Epithelial cell of proximal tubule (primary cell): Measurements from ENCODE around the gene CEP72. TPM values are rescaled to one million over a fixed set of nuclear protein-coding genes. Genes with fewer than 3 reads are reported as not detected.

Source experiments
- DNase-seq: peaks from one replicate; pipeline ENCODE4 v3.0.0-alpha.2; 2011; ENCODE audit warnings: low read depth
- H3K4me3 ChIP-seq: 2 replicates; pipeline ENCODE4 v1.5.1; 2011; ENCODE audit warnings: low read depth, mild to moderate bottlenecking, low read length
- total RNA-seq: library from RNA; depleted of rRNA; stranded (reverse); fragments of >200 nt; gene quantifications from 2 replicates; pipeline ENCODE4 v1.2.3, GENCODE V29; 2015
- TF ChIP-seq, protein P1 (sequence below): conservative IDR thresholded peaks from 2 replicates; pipeline ENCODE4 v1.5.1; 2012; ENCODE audit warnings: low read depth, mild to moderate bottlenecking, low read length

CEP72 gene
- total RNA-seq, 1 donor from 2014 or later, result 7.6 TPM

DNA sequence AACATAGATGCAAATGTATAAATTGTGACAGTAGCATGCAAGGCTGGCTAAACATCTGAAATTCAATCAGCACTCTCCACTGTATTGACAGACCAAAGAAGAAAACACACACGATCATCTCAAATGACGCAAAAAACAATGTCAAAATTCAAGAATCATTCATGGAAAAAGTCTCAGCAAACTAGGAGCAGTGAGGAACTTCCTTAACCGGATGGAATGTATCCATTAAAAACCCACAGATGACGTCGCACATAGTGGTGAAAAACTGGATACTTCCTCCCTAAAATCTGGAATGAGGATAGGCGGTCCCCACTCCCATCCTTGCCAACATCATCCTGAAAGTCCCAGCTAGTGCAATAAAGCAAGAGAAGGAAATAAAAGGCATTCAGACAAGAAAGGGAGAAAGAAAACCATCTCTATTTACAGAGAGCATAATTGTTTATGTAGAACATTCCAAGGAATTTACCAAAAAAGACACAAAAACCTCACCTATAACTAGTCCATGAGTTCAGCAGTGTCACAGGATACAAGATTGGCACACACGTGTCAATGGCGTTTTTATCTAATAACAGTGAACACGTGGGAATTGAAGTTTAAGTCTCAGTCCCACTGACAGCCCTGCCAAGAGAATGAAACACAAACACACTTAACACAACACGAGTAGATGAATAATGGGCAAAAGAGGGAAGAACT, 14.1 kb upstream of the CEP72 start:
- DNase-seq, result no peak
- TF ChIP-seq, protein P1, sequence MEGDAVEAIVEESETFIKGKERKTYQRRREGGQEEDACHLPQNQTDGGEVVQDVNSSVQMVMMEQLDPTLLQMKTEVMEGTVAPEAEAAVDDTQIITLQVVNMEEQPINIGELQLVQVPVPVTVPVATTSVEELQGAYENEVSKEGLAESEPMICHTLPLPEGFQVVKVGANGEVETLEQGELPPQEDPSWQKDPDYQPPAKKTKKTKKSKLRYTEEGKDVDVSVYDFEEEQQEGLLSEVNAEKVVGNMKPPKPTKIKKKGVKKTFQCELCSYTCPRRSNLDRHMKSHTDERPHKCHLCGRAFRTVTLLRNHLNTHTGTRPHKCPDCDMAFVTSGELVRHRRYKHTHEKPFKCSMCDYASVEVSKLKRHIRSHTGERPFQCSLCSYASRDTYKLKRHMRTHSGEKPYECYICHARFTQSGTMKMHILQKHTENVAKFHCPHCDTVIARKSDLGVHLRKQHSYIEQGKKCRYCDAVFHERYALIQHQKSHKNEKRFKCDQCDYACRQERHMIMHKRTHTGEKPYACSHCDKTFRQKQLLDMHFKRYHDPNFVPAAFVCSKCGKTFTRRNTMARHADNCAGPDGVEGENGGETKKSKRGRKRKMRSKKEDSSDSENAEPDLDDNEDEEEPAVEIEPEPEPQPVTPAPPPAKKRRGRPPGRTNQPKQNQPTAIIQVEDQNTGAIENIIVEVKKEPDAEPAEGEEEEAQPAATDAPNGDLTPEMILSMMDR, result no peak
- no peak overlapping the region for H3K4me3 ChIP-seq

DNA sequence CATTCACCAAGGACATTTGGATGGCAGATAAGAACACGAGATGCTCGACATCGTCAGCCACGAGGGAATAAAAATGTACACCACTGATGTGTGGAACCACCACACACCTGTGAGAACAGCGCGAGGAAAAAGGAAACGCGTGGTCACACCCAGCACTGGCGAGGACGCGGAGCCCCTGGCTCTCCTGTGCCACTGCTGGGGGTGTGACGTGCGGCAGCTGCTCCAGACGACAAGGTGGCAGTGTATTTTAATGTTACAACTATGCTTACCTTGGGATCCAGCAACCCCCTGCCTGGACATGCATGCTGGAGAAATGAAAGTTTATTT, 13.6 kb upstream of the CEP72 start:
- TF ChIP-seq, protein P1, result no peak
- DNase-seq, result no peak
- H3K4me3 ChIP-seq, result no peak overlapping the region

DNA sequence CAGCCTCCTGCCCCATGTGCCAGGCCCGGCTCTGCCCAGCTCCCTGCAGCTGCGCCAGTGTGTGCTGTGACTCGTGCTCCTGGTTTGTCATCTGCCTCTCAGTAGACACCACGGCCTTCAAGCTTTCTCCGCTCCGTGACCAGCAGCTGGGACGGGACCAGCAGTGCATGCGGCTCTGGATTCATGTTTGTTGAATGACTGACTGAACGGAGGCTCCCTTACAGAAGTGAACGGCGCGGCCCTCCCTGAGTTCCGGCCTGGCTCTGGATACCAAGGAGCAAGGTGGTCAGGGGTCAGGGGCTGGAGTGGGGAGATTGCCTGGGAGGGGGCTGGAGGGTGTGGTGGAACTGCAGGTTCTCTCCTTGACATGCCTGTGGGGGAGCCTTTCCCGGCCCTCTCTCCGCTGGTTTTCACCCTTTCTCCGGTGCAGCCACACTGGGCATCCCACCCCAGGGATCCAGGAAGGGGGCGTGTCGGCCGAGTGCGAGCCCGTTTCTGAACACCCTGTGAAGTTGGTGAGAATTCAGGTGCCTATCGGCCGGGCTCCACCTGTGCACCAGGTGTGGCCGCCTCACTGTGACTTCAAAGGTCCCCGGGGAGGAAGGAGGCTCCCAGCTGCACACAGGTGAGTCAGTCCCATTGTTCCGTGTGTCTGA, 11.1 kb upstream of the CEP72 start:
- DNase-seq, result no peak
- TF ChIP-seq, protein P1, result no peak
- H3K4me3 ChIP-seq, result no peak overlapping the region

DNA sequence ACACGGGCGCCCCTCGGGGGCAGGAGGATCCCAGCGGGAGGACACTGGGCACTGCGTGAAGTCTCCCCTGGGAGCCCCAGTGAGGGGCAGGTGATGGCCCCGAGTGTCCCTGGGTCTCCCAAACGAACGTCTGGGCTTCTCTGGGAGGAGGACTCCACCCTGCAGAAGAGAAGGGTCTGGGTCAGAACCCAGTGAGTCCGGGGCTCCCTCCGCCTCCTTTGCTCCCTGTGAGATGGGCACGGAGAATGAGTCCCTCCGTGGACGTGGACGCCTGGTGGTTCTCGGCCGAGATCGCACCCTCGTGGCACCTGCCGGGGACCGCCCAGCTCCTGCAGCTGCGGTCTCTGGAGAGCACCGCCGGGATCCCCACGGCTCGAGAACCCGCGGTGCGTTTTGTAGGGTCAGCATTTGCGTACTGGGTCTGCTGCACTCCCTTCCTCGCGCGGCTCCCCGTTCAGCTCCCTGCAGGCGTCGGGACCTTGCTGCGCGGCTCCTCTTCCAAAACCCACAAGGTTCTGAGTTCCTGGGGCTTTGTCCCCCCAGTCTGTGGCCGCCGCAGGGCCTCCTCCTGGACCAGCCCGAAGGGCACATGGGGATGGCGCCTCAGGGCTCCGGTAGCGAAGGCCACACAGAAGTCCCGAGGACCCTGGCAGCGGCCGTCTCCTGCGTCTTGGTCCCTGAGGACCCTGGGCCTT, 10.2 kb upstream of the CEP72 start:
- TF ChIP-seq, protein P1, result no peak
- no peak for DNase-seq
- no peak overlapping the region for H3K4me3 ChIP-seq

DNA sequence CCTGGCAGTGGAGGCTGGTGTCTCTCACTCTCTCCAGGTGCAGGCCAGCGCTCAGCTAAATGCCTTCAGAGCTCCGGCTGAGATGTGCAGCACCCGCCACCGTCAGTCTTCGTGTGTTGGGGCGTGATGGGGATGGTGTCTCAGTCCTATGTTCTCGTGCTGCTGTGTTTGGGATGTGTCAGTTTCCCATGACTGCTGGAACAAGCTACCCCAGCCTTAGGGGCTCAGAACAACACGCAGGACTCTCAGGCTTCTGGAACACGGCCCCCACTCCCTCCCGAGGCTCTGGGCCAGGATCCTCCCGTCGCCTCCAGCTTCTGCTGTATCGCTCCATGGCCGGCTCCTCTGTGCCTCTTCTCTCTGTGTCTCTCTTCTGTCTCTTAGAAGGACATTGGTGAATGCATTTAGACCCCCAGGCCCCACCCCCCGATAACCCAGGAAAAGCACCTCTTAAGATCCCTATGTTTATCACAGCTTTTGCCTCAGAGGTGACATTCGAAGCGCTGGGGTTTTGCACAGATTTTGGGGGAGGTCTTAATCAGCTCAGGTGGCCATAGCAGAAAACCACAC, 9.6 kb upstream of the CEP72 start:
- TF ChIP-seq, protein P1, result no peak
- no peak overlapping the region for H3K4me3 ChIP-seq
- no peak for DNase-seq

DNA sequence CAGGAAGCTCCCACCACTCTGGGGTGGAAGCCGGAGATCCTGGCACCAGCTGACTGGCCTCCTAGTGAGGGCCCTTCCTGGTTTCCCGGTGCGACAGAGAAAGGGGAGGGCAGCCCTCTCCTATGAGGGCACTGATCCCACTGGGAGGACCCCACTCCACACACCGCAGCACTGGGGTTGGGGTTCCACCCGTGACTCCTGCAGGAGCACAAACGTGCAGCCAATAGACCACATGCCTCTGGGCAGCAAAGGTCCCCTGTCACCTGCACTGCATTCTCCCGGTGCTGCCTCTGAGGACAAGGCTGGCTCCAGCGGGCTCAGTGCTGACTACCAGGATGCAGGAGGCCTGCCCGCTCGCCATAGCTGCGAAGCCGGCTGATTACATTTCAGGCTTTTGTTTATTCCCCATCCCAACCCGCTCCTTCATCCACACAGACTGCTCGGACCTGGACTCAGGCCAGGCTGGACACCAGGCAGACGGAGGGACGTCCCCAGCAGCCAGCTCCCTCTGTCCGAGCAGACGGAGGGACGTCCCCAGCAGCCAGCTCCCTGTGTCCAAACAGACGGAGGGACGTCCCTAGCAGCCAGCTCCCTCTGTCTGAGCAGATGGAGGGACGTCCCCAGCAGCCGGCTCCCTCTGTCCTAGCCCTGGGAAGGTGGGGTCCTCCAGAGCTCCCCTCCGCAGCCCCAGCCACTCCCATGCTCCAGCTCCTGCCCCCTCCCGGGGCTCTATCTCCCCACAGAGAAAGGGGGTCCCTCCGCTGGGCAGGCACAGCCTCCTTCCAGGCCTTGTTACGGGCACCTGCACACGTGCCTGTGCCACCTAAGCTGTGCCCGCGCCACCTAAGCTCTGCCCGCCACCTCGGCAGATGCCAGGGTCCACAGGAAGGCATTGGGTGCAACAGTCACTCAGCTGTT, 8.8 kb upstream of the CEP72 start:
- no peak for DNase-seq
- TF ChIP-seq, protein P1, result no peak
- H3K4me3 ChIP-seq, result no peak overlapping the region
